SU-DHL-6 (cell line): ENCODE data around the gene CARHSP1.

Experiments
- H2AFZ ChIP-seq: fragments of 200-600 bp; sonication (generic); 2 replicates; pipeline ENCODE4 v1.6.1; 2014; ENCODE audit warnings: low read depth, mild to moderate bottlenecking, moderate library complexity, mixed read lengths, antibody characterized with exemption, low read length; ENCODE audit not compliant: severe bottlenecking
- H3F3A ChIP-seq: fragments of 200-600 bp; shearing (Covaris generic); 2 replicates; pipeline ENCODE4 v1.6.0; 2016; ENCODE audit warnings: antibody characterized with exemption, mild to moderate bottlenecking; ENCODE audit not compliant: insufficient read depth
- H3K27ac ChIP-seq: fragments of 200-600 bp; sonication (generic); 2 replicates; pipeline ENCODE4 v1.5.1; 2016; ENCODE audit warnings: low read depth, mild to moderate bottlenecking, low read length, moderate library complexity, mixed read lengths
- H3K27me3 ChIP-seq: fragments of 200-600 bp; sonication (generic), shearing (Covaris generic); 2 replicates; pipeline ENCODE4 v1.6.0; 2014; ENCODE audit warnings: mild to moderate bottlenecking, low read length
- H3K36me3 ChIP-seq: fragments of 200-600 bp; sonication (generic); 2 replicates; pipeline ENCODE4 v1.6.1; 2014; ENCODE audit warnings: mild to moderate bottlenecking, low read length, mixed read lengths
- H3K4me2 ChIP-seq: fragments of 300-600, 200-600 bp; shearing (Covaris generic), sonication (generic); 2 replicates; pipeline ENCODE4 v1.6.0; 2014; ENCODE audit warnings: low read length, low read depth, mild to moderate bottlenecking; ENCODE audit not compliant: poor library complexity, severe bottlenecking
- H3K4me3 ChIP-seq: fragments of 200-600 bp; sonication (generic); 2 replicates; pipeline ENCODE4 v1.5.1; 2014; ENCODE audit warnings: antibody characterized with exemption, low read length, mild to moderate bottlenecking, mixed read lengths; ENCODE audit not compliant: insufficient read depth, poor library complexity, severe bottlenecking
- H3K79me2 ChIP-seq: fragments of 200-600 bp; sonication (generic); 2 replicates; pipeline ENCODE4 v1.6.1; 2014; ENCODE audit warnings: mild to moderate bottlenecking, low read length, moderate library complexity; ENCODE audit not compliant: insufficient read depth
- H3K9ac ChIP-seq: fragments of 200-600 bp; sonication (generic); 2 replicates; pipeline ENCODE4 v1.7.0; 2014; ENCODE audit warnings: mild to moderate bottlenecking, low read length
- H3K9me2 ChIP-seq: fragments of 200-600 bp; sonication (generic); replicated peaks from 2 replicates; pipeline ENCODE4 v1.6.1; 2014; ENCODE audit warnings: low read length; ENCODE audit not compliant: insufficient read depth
- H3K9me3 ChIP-seq: fragments of 200-600 bp; sonication (generic); 2 replicates; pipeline ENCODE4 v1.6.1; 2014; ENCODE audit warnings: low read length, mixed read lengths; ENCODE audit not compliant: insufficient read depth
- H4K20me1 ChIP-seq: fragments of 200-600 bp; sonication (generic); 2 replicates; pipeline ENCODE4 v1.6.1; 2014; ENCODE audit warnings: low read depth, mild to moderate bottlenecking, antibody characterized with exemption, low read length, moderate library complexity, mixed read lengths
- CTCF ChIP-seq: fragments of 200-600 bp; sonication (generic); IDR thresholded peaks from one replicate; pipeline ENCODE4 v1.5.1; 2017; ENCODE audit warnings: antibody characterized with exemption, mild to moderate bottlenecking, low read length, moderate library complexity; ENCODE audit not compliant: insufficient read depth, poor library complexity, severe bottlenecking
- EZH2phosphoT487 ChIP-seq: fragments of 200-600 bp; sonication (generic), shearing (Covaris generic); conservative IDR thresholded peaks from 2 replicates; pipeline ENCODE4 v1.6.1; 2018; ENCODE audit warnings: mild to moderate bottlenecking, antibody characterized with exemption, low read length, moderate library complexity, mixed read lengths

Gene CARHSP1

GRCh38 chr16:8885674-8886592 is 17.1 kb upstream of the CARHSP1 start:
- Histone ChIP-seq H2AFZ (no peak overlapping the region), H3K4me2 (no peak overlapping the region), H3K27ac (no peak overlapping the region), H4K20me1 (no peaks in the 10 kb centered on the region), H3K27me3 (no peaks in the 10 kb centered on the region), H3K9me3 (no peaks in the 10 kb centered on the region), H3K36me3 (no peaks in the 10 kb centered on the region), H3K79me2 (no peaks in the 10 kb centered on the region), H3F3A (no peaks in the 10 kb centered on the region; the same call in 1 of the 2 replicates), H3K9me2 (no peaks in the 10 kb centered on the region), H3K9ac (no peak overlapping the region), H3K4me3 (no peak overlapping the region)
- TF ChIP-seq CTCF, result no peak
- no peak for TF ChIP-seq EZH2phosphoT487

- H4K20me1 ChIP-seq, result no peaks in the 10 kb centered on the region
- H3F3A ChIP-seq, result no peaks in the 10 kb centered on the region; the same call in 1 of the 2 replicates
- no peak overlapping the region for H3K9ac ChIP-seq
- no peak overlapping the region for H3K4me3 ChIP-seq
- H2AFZ ChIP-seq, result no peak overlapping the region
- no peaks in the 10 kb centered on the region for H3K27me3 ChIP-seq
- no peaks in the 10 kb centered on the region for H3K9me3 ChIP-seq
- TF ChIP-seq EZH2phosphoT487, result no peak
- TF ChIP-seq CTCF, result no peak
- H3K79me2 ChIP-seq, result no peaks in the 10 kb centered on the region
- no peak overlapping the region for H3K27ac ChIP-seq
- H3K36me3 ChIP-seq, result no peaks in the 10 kb centered on the region
- H3K9me2 ChIP-seq, result no peaks in the 10 kb centered on the region
- H3K4me2 ChIP-seq, result no peak overlapping the region
These were observed 14.0 kb upstream of the CARHSP1 start for GRCh38 chr16:8882725-8883377.

- no peaks in the 10 kb centered on the region for H3K79me2 ChIP-seq
- H2AFZ ChIP-seq, result no peak within 1 kb of the TSS
- no peaks in the 10 kb centered on the region for H4K20me1 ChIP-seq
- no peaks in the 10 kb centered on the region for H3K9me3 ChIP-seq
- H3K9ac ChIP-seq, result no peak within 1 kb of the TSS
- no peaks in the 10 kb centered on the region for H3F3A ChIP-seq
- TF ChIP-seq CTCF (no peak), EZH2phosphoT487 (no peak)
- H3K4me3 ChIP-seq, result no peak within 1 kb of the TSS
- no peak within 1 kb of the TSS for H3K4me2 ChIP-seq
- no peaks in the 10 kb centered on the region for H3K36me3 ChIP-seq
- H3K27ac ChIP-seq, result no peak within 1 kb of the TSS
- H3K27me3 ChIP-seq, result no peaks in the 10 kb centered on the region
- H3K9me2 ChIP-seq, result no peaks in the 10 kb centered on the region
These were observed 13.3 kb upstream of the CARHSP1 start, which contains the start of gene LITAFD for GRCh38 chr16:8882041-8882617. LITAFD (plus strand) TSS chr16:8882351; CDS start chr16:8884356, 2,005 bp downstream.
